NCI-H187 treated with DMSO at 0.1 percent for 48 hours (cell line): ENCODE results near the gene EBLN2.
"Not testable (repeated sequence)": the region's sequence is repeated elsewhere in the genome, so short reads cannot be mapped to it uniquely, and the experiment has no call there.

Source experiments
- DNase-seq: peaks from one replicate; lab custom pipeline; 2025; lab: John Stamatoyannopoulos, UW

Gene EBLN2

GRCh38 chr3:73060302-73060723 lies 1.1 kb upstream of the EBLN2 start:
- DNase-seq, result no peak

DNA sequence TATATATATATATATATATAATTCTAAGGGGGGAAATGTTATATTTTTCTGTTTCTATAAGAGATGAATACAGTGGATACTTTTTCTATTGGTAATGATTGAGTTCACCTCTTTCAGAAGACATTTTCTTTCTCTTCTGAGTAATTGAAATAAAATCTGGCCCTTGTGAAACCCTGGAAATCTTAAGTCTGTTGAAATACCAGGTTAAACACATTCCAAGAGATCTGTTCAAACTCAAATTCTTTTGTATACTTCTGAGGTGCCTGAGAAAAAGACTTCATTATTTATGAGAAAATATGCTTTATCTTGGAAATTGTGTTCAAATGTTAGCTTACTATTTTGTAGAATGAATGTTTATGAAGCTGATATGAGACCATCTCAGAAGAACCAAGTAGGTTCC lies 4.8 kb downstream of the EBLN2 start:
- DNase-seq, result not testable (repeated sequence)

GRCh38 chr3:73068419-73068818 lies 7.0 kb downstream of the EBLN2 start:
- DNase-seq, result no peak

DNA sequence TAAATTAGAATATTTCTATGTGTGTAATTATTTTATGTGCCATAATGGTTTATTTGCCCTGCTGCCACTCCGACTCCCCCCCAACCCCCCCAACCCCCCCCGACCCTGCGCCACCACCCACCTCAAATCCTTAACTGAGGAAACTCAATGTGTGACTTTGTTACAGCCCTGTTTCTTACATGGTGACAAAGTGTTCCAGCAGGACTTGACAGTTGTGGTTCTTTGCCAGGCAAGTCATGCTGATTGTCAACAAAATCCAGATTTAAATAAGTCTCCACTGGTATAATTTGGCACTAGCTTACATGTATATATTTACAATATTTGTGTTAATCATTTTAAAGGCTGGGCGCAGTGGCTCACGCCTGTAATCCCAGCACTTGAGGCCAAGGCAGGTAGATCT lies 7.7 kb downstream of the EBLN2 start:
- DNase-seq, result no peak

GRCh38 chr3:73069775-73070444 lies 8.5 kb downstream of the EBLN2 start:
- no peak for DNase-seq

GRCh38 chr3:73070675-73071575 lies 9.5 kb downstream of the EBLN2 start:
- no peak for DNase-seq

DNA sequence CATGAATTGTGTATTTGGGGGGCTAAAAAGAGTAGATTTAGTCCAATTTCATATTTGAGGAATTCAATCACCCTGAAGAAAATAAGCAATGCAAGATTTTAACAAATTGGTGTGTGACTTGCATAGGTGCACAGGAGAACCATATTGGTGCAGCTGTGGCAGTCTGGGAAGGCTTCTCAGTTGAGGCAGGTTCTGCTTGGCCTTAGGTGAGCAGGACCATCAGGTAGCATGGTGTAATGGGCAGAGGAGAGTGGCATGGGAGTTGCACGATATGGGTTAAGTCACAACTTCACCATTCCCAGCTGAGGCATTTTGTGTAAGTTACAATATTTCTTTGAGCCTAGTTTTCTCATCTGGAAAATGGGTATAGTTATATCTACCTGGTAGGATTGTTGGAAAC lies 10.5 kb downstream of the EBLN2 start:
- DNase-seq, result no peak

GRCh38 chr3:73072634-73073033 lies 11.2 kb downstream of the EBLN2 start:
- no peak for DNase-seq

GRCh38 chr3:73073091-73073707 lies 11.7 kb downstream of the EBLN2 start:
- DNase-seq, result no peak

GRCh38 chr3:73074781-73075180 lies 13.3 kb downstream of the EBLN2 start:
- no peak for DNase-seq

- no peak for DNase-seq
These were observed 18.9 kb downstream of the EBLN2 start for GRCh38 chr3:73080216-73080966.

- DNase-seq, result no peak
These were observed 19.7 kb downstream of the EBLN2 start for GRCh38 chr3:73081140-73081539.

DNA sequence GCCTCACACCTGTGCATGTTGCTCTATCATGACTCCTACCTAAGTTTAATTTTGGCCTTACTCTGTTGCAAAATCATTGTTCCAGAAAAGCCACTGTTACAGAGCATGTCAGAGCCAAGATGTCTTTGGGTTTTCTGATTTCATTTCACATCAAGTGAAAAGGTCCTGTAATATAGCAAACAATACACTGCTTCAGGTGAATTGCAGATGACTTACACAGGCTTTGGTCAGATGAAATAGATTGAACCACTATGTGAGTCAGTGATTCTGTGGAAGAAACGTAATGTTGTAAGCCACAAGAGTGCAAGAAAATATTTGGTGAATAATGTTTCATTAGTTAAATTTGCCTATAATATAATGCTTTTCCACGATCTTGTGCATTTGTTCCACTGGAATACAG lies 22.7 kb downstream of the EBLN2 start:
- no peak for DNase-seq

GRCh38 chr3:73086071-73086494 lies 24.6 kb downstream of the EBLN2 start:
- no peak for DNase-seq

- no peak for DNase-seq
These were observed 32.7 kb downstream of the EBLN2 start for GRCh38 chr3:73094129-73094528.

DNA sequence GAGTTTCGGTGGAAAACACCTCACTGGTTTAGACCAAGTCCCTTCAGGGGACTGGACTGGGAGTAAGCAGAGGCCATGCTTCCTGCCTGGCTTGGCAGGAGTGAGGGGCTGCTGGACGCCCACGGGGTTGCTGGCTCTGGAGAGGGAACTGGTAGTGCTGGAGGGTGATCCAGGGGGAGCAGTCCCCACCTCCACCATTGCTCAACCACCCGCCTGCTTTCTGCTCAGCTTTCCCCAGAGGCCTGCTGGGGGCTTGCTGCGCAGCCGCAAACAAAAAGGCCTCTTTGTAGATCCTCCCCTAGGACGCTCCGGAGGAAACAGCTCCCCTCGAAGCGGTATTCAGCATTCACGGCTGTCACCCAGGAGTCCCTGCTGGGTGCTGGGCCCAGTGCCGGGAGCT lies 33.5 kb downstream of the EBLN2 start:
- DNase-seq, result no peak

DNA sequence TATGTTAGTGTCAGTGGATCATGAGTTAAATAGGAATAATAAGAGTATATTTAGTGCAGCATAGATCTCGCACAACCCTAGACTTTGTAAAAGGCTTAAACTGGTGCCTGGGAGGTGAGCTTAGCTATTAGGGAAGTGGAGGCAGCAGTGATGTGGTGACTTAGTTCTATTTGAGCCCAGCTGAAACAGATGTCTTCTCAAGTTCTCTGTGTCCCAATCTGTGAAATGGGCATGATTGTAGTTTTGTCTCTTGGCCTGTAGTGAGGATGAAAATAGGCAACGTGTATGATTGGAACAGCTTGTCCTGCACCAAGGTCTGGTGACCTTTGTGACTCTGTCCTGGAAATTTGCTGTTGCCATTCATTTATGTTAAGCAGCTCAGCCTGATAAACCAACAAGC lies 34.7 kb downstream of the EBLN2 start:
- no peak for DNase-seq

DNA sequence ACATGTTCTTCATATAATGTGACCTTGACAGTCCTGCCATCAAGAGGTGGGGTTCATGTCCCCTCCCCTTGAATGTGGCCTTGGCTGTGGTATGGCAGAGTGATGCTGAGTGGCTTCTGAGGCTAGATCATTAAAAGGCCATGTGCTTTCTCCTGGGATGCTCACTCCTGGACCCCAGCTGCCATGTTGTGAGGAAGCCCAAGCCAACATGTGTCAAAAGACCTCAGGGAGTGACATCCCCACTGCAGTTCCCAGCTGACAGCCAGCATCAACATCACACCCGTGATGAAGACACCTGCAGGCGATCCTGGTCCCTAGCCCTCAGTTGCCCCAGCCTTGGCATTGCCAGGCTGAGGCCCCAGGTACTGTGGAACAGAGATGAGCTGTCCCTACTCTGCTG lies 36.6 kb downstream of the EBLN2 start:
- no peak for DNase-seq

DNA sequence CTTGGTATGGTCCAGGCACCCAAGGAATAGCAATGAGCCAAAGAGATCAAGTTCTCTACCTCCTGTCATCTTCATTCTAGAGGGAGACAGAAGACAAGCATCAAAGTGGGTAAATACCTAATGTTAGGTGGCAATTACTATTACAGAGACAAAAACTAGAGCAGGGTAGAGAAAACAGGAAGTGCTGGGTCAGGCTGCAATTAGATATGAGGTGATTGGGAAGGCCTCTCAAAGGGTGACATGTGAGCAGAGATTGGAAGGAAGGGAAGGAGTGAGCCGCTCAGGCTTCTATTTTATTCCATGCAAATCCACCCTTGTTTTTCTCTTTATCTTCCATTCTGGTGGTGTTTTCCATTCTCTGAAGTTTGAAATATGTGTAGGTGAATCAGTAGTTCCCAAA lies 37.4 kb downstream of the EBLN2 start:
- DNase-seq, result no peak

- peak; percentile 1 for DNase-seq
These were observed 39.5 kb downstream of the EBLN2 start for GRCh38 chr3:73100741-73101559.

- DNase-seq, result no peak
These were observed 40.4 kb downstream of the EBLN2 start for GRCh38 chr3:73101881-73102280.
